HEK293 (cell line): ENCODE measurements around the gene DPF3.

Source experiments
- HOXA7 ChIP-seq: sonication (generic); formaldehyde crosslinking; IDR thresholded peaks from 2 replicates; pipeline ENCODE4 v1.8.1; 2022; ENCODE audit warnings: missing genetic modification reagents, borderline replicate concordance
- MYNN ChIP-seq: fragments of 450-650 bp; formaldehyde crosslinking; IDR thresholded peaks from 2 replicates; pipeline ENCODE4 v1.5.1; 2016; ENCODE audit warnings: missing biosample characterization, missing genetic modification characterization, borderline replicate concordance
- ZNF174 ChIP-seq: fragments of 450-650 bp; formaldehyde crosslinking; IDR thresholded peaks from 2 replicates; pipeline ENCODE4 v1.5.0; 2017; ENCODE audit warnings: missing biosample characterization, mild to moderate bottlenecking, missing genetic modification characterization
- ZNF311 ChIP-seq: fragments of 450-650 bp; formaldehyde crosslinking; IDR thresholded peaks from 2 replicates; pipeline ENCODE4 v1.5.1; 2017; ENCODE audit warnings: missing biosample characterization, missing genetic modification characterization, borderline replicate concordance
- ZNF350 ChIP-seq: fragments of 450-650 bp; formaldehyde crosslinking; IDR thresholded peaks from 2 replicates; pipeline ENCODE4 v1.5.0; 2017; ENCODE audit warnings: missing biosample characterization, mild to moderate bottlenecking, missing genetic modification characterization
- ZNF76 ChIP-seq: fragments of 450-650 bp; formaldehyde crosslinking; IDR thresholded peaks from 2 replicates; pipeline ENCODE4; 2016; ENCODE audit warnings: low read depth, missing biosample characterization, missing genetic modification characterization, borderline replicate concordance
- TF ChIP-seq, protein P1 (sequence below): fragments of 450-650 bp; formaldehyde crosslinking; IDR thresholded peaks from 2 replicates; pipeline ENCODE4 v1.5.1; 2016; ENCODE audit warnings: missing biosample characterization, missing genetic modification characterization
- TF ChIP-seq, protein P2 (sequence below): fragments of 450-650 bp; formaldehyde crosslinking; IDR thresholded peaks from 2 replicates; pipeline ENCODE4; 2016; ENCODE audit warnings: missing biosample characterization, missing genetic modification characterization

DNA sequence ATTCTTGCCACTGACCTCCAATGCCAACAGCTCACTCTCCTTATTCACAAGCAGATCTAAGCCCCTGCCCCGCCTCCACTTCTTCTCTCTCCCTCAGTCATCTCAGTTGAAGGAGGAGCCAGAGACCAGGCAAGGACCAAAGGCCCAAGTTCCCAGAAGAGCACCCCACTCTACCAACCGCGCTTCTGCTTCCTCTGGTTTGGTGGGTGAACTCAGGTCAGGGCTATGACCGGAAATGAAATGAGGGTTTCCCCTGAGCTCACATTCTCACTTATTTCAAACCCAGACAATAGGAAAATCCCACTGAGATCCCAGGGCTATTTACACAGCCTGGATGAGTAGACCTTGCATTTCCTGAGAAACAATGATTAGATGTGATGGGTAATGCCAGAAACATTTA, 9.9 kb downstream of the DPF3 start:
- no peak for TF ChIP-seq ZNF350
- TF ChIP-seq, protein P1, sequence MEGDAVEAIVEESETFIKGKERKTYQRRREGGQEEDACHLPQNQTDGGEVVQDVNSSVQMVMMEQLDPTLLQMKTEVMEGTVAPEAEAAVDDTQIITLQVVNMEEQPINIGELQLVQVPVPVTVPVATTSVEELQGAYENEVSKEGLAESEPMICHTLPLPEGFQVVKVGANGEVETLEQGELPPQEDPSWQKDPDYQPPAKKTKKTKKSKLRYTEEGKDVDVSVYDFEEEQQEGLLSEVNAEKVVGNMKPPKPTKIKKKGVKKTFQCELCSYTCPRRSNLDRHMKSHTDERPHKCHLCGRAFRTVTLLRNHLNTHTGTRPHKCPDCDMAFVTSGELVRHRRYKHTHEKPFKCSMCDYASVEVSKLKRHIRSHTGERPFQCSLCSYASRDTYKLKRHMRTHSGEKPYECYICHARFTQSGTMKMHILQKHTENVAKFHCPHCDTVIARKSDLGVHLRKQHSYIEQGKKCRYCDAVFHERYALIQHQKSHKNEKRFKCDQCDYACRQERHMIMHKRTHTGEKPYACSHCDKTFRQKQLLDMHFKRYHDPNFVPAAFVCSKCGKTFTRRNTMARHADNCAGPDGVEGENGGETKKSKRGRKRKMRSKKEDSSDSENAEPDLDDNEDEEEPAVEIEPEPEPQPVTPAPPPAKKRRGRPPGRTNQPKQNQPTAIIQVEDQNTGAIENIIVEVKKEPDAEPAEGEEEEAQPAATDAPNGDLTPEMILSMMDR (tag by site-specific recombination), result no peak
- no peak for TF ChIP-seq HOXA7 (CRISPR knock-in tag)
- no peak for TF ChIP-seq ZNF174 (tag by site-specific recombination)
- TF ChIP-seq, protein P2, sequence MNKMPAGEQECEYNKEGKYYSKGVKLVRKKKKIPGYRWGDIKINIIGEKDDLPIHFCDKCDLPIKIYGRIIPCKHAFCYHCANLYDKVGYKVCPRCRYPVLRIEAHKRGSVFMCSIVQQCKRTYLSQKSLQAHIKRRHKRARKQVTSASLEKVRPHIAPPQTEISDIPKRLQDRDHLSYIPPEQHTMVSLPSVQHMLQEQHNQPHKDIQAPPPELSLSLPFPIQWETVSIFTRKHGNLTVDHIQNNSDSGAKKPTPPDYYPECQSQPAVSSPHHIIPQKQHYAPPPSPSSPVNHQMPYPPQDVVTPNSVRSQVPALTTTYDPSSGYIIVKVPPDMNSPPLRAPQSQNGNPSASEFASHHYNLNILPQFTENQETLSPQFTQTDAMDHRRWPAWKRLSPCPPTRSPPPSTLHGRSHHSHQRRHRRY (tag by site-specific recombination), result no peak
- TF ChIP-seq ZNF76 (tag by site-specific recombination), result no peak
- no peak for TF ChIP-seq ZNF311 (tag by site-specific recombination)
- no peak for TF ChIP-seq MYNN (tag by site-specific recombination)
